ENCODE data around the gene SV2C.

- TF ChIP-seq POLR2A (IDR thresholded peaks at IDR 0.05) = no peak
- TF ChIP-seq, protein P1, sequence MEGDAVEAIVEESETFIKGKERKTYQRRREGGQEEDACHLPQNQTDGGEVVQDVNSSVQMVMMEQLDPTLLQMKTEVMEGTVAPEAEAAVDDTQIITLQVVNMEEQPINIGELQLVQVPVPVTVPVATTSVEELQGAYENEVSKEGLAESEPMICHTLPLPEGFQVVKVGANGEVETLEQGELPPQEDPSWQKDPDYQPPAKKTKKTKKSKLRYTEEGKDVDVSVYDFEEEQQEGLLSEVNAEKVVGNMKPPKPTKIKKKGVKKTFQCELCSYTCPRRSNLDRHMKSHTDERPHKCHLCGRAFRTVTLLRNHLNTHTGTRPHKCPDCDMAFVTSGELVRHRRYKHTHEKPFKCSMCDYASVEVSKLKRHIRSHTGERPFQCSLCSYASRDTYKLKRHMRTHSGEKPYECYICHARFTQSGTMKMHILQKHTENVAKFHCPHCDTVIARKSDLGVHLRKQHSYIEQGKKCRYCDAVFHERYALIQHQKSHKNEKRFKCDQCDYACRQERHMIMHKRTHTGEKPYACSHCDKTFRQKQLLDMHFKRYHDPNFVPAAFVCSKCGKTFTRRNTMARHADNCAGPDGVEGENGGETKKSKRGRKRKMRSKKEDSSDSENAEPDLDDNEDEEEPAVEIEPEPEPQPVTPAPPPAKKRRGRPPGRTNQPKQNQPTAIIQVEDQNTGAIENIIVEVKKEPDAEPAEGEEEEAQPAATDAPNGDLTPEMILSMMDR (IDR thresholded peaks at IDR 0.05) = no peak
These were observed 293.7 kb downstream of the SV2C start for GRCh38 chr5:76376866-76377230.

Data from heart left ventricle (tissue), 13 donors.